ENCODE data around the gene COG5.

The COG5 gene

DNA sequence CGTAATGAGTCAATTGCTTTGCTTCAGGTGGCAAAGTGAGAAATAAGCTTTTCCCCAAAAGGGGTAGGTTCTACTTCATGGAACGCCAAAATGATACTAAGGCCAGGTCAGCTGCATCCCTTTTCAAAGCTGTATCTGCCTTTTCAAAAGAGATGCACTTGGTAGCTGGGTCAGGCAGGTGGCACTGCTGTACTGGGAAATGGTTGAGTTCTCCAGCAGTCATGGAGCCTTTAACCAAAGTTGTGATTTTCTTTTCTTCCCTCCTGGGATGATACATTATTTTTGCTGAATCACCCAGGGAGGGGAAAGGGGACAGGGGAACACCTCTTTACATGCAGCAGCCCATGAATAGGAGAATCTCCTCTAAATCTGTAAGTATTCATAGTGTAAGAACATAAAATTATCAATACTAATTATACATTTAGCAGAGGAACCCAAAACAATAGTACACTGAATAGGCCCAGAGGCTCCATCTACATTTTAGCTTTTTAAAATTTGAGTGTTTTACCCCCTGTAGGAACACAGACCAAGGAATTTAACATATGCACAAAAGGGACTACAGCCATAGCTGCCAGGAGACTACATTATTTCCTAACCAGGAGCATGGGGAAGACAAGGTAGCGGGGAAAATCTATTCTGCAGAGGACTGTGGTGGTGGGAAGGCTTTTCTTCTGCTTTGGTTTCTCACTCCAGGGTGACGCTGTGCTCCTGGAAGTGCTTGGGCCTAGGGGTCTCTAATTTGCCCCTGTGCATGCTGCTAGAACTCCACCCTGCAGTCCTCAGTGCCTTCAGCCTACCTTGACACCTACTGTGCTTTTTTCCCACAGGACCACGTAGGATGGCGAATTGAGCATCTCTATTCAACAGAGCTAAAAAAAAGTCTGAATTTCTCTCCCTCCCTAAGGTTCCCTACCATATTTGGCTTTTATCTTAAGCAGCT, 100.3 kb downstream of the COG5 start:
- peak; percentile 51 for DNase-seq (ENCODE audit: low spot score)

DNA sequence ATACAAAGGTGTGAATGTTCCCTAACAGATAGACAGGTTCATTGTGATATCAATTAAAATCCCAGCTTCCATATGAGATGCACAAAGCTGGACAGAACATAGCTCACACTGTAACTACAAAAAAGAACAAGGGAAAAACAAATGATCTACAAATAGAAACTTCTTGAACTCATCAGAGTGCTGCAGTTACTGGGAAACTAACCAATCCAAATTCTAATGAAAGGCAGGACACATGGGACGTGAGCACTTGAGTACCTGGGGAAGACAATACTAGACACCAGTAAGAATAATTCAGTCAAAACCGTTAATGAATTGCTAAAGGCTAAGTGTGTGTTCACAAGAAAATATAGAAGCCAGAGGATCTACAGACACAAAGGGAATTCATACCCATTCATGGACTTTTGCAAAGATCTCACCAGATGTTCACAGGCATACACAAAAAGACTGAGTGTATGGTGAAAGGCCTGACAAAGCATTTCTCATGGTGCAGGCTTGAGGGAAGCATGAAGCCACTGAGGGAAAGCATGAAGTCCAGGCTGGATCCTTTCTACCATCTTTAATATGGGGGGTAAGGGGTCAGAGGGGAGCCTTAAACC, 101.7 kb downstream of the COG5 start:
- DNase-seq (ENCODE audit: low spot score): no peak

DNA sequence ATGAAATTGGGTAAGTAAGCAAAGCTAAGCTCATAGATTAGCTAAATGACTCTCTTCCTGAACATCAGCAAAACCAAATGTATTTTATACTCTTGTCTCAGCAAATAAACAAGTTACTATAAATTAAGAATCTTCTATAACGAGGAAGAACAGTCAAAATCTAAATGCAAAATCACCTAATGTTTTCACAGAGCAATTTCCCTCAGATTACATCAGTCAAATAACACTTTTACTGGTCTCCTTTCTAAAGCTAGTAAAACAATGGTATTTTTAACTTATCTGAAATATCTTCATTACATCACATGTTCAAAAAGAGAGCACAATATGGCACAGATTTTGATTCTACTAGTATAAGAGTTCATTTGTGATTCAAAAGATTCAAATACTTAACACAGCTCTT, 110.3 kb downstream of the COG5 start:
- DNase-seq (ENCODE audit: low spot score): no peak

DNA sequence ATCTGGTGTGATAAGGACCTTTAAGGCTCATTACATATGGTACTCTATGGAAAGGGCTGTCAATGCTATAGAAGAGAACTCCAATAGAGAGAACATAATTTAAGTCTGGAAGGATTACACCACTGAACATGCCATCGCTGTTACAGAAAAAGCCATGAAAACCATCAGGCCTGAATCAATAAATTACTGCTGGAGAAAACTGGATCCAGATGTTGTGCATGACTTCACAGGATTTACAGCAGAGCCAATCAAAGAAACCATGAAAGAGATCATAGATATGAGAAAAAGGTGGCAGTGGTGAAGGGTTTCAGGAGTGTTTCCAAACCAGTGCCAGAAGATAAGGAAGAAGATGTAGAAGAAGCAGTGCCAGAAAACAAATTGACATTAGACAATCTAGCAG, 112.8 kb downstream of the COG5 start:
- DNase-seq (ENCODE audit: low spot score): no peak

DNA sequence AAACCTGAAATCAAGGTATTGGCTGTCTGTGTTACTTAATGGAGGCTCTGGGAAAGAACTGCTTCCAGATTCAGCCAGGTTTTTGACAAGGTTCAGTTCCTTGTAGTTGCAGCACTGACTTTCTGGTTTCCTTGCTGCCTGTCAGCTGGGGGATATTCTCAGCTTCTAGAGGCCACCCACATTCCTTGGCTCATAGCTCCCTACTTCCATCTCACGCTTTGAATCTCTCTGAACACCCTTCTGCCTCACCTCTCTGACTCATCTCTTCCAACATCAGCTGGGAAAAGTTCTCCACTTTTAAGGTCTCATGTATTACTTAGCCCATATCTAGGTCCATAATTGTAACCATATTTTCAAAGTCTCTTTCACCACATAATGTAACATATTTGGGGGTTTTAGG, 116.7 kb downstream of the COG5 start:
- no peak for DNase-seq (ENCODE audit: low spot score)

DNA sequence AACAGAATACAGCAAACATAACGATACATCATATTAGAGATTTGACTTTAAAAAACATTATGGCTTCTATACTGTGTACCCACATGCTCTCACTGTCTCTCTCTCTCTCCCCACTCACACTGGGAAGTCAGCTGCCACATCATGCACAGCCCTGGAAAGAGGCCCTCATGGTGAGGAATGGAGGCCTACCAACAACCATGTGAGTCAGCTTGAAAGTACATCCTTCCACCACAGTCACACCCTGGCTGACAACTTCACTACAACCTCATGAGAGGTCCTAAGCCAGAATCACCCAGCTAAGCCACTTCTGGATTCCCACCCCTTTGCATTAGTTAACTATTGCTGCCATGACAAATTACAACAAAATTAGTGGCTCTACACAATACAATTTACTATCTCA, 117.2 kb downstream of the COG5 start:
- peak; percentile 13 for DNase-seq (ENCODE audit: low spot score)

DNA sequence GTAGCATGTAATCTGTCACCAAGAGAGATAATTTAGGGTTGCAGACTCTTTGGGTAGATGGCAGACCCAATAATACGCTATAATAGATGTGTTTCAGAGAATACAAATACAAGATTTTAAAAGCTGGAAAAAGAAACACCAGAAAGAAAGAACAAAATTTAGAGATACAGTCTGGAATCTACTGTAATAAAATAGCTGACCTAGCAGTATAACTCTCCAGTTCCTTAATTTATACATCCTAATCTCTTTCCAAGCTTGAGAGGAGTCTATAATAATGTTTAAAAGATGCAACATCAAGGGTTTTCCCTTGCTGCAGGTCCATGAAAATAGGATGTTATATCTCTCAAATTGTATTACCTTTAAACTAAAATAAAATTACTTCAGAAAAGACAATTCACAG, 121.0 kb downstream of the COG5 start:
- no peak for DNase-seq (ENCODE audit: low spot score)

DNA sequence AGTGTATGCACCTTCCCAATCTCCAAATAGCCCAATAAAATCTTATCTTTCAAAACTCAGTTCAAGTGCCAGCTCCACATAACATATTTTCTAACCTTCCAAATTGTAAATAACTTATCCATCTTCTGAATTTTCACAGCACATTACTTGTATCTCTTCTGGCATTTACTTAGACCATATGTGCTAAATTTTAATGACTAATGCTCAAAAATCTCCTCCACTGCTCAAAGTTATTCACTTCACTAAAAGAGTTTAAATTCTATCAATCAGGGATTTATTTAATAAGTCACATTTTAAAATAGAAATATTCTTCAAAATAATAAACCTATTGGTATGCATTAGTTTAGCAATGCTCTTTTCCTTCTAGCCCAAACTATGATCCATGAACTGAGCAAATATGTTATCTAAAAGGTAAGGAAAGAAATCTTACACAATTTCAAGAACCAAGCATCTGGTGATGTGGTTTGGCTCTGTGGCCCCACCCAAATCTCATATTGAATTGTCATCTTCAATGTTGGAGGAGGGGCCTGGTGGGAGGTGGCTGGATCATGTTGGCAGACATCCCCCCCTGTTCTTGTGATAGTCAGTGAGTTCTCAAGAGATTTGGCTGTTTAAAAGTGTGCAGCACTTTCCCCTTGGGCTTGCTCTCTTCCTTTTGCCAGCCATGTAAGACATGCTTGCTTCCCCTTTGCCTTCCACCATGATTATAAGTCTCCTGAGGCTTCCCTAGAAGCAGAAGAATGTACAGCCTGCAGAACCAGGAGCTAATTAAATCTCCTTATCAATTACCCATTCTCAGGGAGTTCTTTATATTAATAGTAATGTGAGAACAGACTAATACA, 121.9 kb downstream of the COG5 start:
- DNase-seq (ENCODE audit: low spot score): no peak

DNA sequence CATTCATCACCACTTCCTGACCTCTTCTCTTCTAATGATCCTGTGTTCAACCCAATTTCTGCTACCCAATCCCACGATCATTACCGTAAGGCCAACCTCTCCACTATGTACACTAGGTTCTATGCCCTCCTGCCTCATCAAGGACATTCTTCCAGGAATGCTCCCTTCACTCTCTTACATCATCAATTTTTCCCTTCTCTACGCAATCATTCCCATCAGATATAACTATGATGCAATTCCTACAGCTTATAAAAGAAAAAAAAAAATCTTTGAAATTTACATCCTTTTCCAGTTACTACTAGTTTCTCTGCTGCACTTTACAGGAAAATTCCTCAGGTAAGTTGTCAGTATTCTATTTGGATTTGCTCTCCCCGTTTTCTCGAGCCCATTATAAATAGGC, 124.7 kb downstream of the COG5 start:
- DNase-seq (ENCODE audit: low spot score): no peak

DNA sequence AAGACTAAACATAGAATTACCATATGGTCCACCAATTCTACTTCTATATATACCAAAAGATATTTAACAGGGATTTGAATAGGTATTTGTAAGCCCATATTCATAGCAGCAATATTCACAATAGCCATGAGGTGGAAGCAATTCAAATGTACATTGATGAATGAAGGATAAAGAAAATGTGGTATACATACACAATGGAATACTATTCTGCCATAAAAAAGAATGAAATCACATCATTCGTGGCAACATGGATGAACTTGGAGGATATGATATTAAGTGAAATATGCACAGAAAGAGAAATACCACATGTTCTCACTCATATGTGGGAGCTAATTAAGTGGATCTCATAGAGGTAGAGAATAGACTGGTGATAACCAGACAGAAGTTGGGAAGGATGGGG, 128.0 kb downstream of the COG5 start:
- DNase-seq (ENCODE audit: low spot score): no peak

DNA sequence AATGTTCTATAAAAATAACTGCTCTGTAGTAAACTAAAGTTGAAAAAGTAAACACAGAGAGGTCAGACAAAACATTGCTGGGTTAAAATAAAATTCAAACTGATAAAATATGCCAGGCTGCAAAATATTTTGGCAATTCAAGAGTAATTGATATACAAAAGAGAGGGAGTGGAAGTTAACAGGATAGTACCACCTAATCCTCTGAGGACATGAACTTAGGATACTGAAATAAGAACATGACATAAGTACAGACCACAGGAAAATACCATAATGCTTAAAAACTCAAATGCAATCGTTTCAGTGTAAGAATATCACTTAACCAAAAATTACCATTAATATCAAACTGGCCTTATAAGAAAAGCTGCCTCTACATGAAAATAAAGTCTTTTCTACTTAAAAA, 131.5 kb downstream of the COG5 start:
- no peak for DNase-seq (ENCODE audit: low spot score)

DNA sequence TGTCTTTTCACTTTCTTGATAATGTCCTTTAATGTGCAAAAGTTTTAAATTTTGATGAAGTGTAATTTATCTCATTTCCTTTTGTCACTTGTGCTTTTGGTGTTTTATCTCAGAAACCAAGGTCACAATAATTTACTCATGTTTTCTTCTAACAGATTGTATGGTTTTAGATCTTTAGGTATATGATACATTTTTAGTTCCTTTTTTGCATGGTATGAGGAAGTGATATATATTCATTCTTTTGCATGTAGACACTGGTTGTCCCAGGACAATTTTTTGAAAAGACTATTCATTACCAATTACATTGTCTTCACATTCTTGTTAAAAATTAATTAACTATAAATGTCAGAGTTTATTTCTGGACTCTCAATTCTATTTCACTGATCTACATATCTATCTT, 133.7 kb downstream of the COG5 start:
- no peak for DNase-seq (ENCODE audit: low spot score)

DNA sequence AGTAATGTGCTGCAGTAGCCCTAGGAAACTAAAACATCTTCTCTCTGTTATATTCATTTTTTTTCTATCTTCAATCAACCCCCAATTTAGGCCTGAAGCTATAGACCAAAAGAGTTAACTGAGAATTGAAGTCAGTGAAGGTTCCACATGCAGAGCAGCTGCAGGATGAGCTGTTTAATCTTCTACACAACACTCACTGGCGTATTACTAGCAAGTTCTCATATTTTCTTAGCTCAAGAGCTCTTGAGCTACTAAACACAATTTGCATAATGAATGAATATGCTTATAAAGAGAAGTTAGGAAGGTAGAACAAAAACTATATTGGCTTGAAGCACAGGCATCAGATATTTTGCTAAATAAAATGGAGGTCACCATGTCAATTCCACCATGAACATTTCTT, 135.1 kb downstream of the COG5 start:
- DNase-seq (ENCODE audit: low spot score): no peak

DNA sequence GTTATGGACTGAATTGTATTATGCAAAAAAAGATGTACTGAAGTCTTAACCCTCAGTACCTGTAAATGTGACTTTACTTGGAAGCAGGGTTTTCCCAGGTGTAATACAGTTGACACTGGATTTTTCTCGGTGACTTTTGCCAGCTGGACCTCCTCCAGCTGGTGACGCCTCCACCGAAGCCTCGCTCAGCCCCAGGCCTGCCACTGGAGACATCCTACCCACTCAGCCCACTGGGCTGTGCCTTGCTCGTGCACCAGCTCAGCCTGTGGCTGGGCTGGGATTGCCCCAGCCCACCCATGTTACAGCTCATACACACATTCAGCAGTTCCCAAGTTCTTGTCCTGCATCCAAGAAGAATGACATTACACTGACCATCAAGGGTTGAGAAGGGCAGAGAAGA, 136.3 kb downstream of the COG5 start:
- DNase-seq (ENCODE audit: low spot score): no peak

DNA sequence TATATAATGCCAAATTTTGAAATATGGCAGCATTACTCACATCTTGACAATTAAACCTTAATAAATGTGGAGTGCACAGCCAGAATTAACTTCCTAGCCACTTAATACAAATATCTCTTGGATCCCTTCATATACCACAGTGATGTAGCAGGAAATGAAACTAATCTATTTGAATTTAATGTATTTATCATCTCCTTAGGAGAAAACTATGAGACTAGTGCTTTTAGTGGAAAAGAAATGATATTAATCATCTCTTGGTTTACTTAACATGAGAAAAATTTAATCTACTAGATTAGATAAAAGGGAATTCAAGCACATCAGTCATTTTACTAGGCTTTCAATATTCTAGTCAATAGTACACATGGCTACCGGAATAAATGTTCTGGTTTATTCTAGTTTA, 149.5 kb downstream of the COG5 start:
- no peak for DNase-seq (ENCODE audit: low spot score)

DNA sequence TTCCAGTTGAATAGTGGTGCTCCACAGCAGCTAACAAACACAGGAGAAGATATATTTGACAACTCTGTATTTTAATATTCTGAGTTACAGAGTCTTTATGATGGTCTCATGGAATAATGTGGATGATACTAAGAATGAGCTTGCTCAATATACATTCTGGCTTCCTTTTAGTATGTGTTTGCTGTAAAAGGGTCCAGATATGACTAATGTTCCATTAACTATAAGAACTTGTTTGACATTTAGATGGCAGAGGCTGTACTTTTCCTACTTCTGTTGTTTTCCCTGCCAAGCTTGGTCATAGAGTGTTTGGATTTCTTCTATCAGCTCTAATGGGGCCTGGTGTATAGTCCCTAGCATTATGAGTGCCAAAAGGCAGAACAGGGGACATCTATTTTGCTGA, 155.4 kb downstream of the COG5 start:
- no peak for DNase-seq (ENCODE audit: low spot score)

DNA sequence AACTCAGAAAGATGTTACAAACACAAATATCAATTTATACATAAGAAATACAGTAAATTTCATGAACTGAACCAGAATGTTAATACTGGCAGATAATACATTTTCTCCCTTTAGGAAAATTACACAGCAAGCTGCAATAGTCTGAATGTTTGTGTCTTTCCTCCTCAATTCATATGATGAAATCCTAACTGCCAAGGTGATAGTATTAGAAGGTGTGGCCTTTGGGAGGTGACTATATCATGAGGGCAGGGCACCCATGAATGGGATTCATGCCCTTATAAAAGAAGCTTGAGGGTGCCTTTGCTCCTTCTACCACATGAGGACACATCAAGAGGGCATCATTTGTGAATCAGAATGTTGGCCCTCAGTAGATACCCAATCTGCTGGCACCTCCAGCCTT, 158.2 kb downstream of the COG5 start:
- DNase-seq (ENCODE audit: low spot score): no peak

DNA sequence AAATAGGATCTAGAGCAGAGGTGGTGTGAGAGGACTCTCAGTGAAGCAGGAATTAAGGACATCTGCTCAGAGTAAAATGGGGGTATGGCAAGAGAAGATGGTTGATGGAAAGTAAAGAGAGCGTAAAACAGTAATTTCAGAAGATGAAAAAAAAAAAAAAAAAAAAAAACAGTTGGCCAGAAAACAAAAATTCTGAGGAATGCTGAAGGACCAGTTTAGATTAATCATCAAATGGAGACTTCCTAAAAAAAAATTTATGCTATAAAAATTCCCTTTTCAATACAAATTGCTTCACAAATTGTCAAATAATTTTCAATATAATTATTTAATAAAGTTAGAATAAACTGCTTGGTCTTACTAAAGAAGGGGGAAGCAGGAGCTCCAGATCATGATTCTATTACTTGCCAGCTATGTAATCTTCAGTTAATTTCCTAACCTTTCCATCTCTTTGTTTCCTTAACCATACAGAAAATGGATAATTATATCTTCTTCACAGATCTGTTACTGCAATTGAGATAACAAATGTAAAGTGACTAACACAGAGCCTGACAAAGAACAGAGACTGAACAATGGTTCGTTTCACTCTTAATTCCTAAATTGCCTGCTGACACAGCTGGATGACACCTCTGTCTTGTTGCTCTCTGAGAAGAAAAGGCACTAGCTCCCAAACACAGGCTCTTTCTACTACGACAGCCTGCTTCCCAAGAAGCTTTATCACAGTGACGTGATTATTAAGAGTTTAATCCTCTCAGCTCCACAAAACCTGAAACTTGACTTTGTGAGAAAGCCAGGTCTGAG, 158.8 kb downstream of the COG5 start:
- DNase-seq (ENCODE audit: low spot score): no peak

DNA sequence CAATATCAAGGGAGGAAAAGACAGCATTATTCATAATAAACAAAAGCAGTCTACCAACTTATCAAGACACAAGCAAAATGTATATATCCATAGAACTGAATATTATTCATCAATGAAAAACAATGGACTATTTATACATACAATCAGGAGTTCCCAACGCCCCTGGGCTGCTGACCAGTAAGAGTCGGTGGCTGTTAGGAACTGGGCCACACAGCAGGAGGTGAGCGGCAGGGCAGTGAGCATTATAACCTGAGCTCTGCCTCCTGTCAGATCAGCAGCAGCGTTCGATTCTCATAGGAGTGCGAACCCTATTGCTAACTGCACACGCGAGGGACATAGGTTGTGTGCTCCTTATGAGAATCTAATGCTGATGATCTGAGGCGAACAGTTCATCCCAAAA, 165.6 kb downstream of the COG5 start:
- DNase-seq (ENCODE audit: low spot score): no peak

DNA sequence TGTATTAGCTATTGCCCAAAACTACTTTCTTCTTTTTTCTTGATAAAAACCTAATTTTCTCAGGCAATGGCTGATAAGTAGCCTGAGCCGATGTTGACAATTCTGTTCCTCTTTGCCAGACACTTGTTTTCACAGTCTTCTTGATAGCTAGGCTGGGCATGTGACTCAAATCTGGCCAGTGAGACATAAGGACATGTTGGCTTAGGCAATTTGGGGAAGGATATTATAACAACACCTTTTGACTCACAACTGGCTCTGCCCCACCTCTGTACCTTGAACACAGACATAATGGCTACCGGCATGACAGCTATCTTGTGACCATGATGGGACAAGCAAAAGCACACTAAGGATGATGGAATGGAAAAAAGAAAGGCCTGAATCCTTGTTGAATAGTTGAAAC, 166.7 kb downstream of the COG5 start:
- no peak for DNase-seq (ENCODE audit: low spot score)

DNA sequence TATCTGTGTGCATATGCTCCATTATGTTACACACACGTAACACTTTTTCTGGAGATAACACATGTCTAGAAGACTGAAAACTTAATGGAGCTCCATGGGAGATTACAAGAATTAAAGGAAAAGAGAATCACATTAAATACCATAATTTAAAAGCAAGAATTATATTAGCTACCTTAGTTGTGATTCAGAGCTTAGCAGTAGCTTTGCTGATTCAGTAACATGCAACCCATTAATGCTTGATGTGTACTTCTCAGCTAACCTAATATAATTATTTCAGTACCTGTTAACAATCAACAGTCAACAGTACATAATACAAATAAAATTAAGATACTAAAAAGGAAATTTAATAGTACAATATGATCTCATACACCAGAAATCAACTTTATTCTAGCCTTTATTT, 167.6 kb downstream of the COG5 start:
- no peak for DNase-seq (ENCODE audit: low spot score)

DNA sequence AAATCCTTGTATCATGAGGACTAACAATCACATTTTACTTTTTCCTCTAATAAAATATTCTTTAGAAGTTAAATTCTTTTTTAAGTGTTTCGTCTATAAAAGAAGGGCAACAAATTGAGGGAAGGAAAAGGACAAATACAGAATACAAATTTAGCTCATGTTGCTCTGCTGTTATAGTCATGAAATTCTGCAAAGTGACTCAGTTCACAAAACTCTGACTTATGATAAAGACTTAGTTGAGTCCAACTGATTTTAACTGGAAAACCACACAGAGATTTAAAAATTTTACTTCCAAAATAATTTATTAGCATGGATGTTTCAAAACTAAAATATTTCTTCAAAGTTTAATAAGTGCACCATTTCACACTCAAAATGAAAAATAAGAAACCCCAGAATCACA, 168.9 kb downstream of the COG5 start:
- DNase-seq (ENCODE audit: low spot score): no peak
